Duodenal mucosa (tissue), 2 donors: ENCODE data around the gene VANGL2.

Experiments used
- H3K27ac ChIP-seq: one replicate; pipeline ENCODE4 v1.7.0; 2013; ENCODE audit warnings: low read depth, low read length
- H3K27me3 ChIP-seq, 2 donors: one replicate each; pipeline ENCODE4 v1.7.0; 2013; ENCODE audit warnings: low read length in 2 of 2, control low read depth in 1 of 2; ENCODE audit not compliant: insufficient read depth in 2 of 2, control insufficient read depth in 1 of 2
- H3K36me3 ChIP-seq, 2 donors: one replicate each; pipeline ENCODE4 v1.7.0; 2013; ENCODE audit warnings: low read length in 2 of 2, control low read depth in 1 of 2; ENCODE audit not compliant: insufficient read depth in 2 of 2, control insufficient read depth in 1 of 2
- H3K4me1 ChIP-seq, 2 donors: one replicate each; pipeline ENCODE4 v1.7.0; 2013; ENCODE audit warnings: low read length in 2 of 2, control low read depth in 1 of 2; ENCODE audit not compliant: insufficient read depth in 2 of 2, control insufficient read depth in 1 of 2
- H3K4me3 ChIP-seq, 2 donors: one replicate each; pipeline ENCODE4 v1.7.0; 2013; ENCODE audit warnings: low read length in 2 of 2, low read depth in 1 of 2
- H3K9ac ChIP-seq, 2 donors: one replicate each; pipeline ENCODE4 v1.7.0; 2013; ENCODE audit warnings: low read length in 2 of 2, low read depth in 1 of 2
- H3K9me3 ChIP-seq, 2 donors: one replicate each; pipeline ENCODE4 v1.7.0; 2013; ENCODE audit warnings: low read length in 2 of 2, control low read depth in 1 of 2; ENCODE audit not compliant: control insufficient read depth in 1 of 2

The VANGL2 gene

GRCh38 chr1:160405331-160405877, 5.0 kb downstream of the VANGL2 start:
- Histone ChIP-seq H3K4me3 (no peak overlapping the region), H3K27me3 (no peaks in the 10 kb centered on the region), H3K9me3 (no peaks in the 10 kb centered on the region), H3K9ac (no peak overlapping the region), H3K27ac (no peak overlapping the region), H3K4me1 (peaks cover 12 to 15% of the 10 kb centered on the region in 2 donors), H3K36me3 (no peaks in the 10 kb centered on the region)

GRCh38 chr1:160406131-160406968, 6.0 kb downstream of the VANGL2 start:
- H3K27ac ChIP-seq, result no peak overlapping the region
- no peak overlapping the region for H3K4me3 ChIP-seq
- H3K9ac ChIP-seq, result no peak overlapping the region
- H3K27me3 ChIP-seq, result no peaks in the 10 kb centered on the region
- no peaks in the 10 kb centered on the region for H3K9me3 ChIP-seq
- H3K4me1 ChIP-seq, result peaks cover 12% of the 10 kb centered on the region in 2 donors
- H3K36me3 ChIP-seq, result no peaks in the 10 kb centered on the region

GRCh38 chr1:160407839-160408801, 7.8 kb downstream of the VANGL2 start:
- Histone ChIP-seq H3K9me3 (no peaks in the 10 kb centered on the region), H3K36me3 (no peaks in the 10 kb centered on the region), H3K27me3 (no peaks in the 10 kb centered on the region), H3K27ac (no peak overlapping the region), H3K9ac (no peak overlapping the region), H3K4me1 (peaks cover 4 to 12% of the 10 kb centered on the region in 2 donors), H3K4me3 (no peak overlapping the region)

GRCh38 chr1:160408864-160409263, 8.5 kb downstream of the VANGL2 start:
- H3K27me3 ChIP-seq, result no peaks in the 10 kb centered on the region
- H3K9ac ChIP-seq, result no peak overlapping the region
- no peak overlapping the region for H3K27ac ChIP-seq
- no peak overlapping the region for H3K4me3 ChIP-seq
- no peaks in the 10 kb centered on the region for H3K36me3 ChIP-seq
- no peaks in the 10 kb centered on the region for H3K9me3 ChIP-seq
- peaks cover 4 to 12% of the 10 kb centered on the region in 2 donors for H3K4me1 ChIP-seq

- Histone ChIP-seq H3K27me3 (no peaks in the 10 kb centered on the region), H3K27ac (no peak overlapping the region), H3K4me1 (peaks cover 4 to 12% of the 10 kb centered on the region in 2 donors), H3K9ac (no peak overlapping the region), H3K36me3 (no peaks in the 10 kb centered on the region), H3K4me3 (no peak overlapping the region), H3K9me3 (no peaks in the 10 kb centered on the region)
These were observed 9.1 kb downstream of the VANGL2 start for GRCh38 chr1:160409486-160409885.

GRCh38 chr1:160410406-160411005, 10.1 kb downstream of the VANGL2 start:
- Histone ChIP-seq H3K4me1 (peaks cover 4 to 12% of the 10 kb centered on the region in 2 donors), H3K9me3 (no peaks in the 10 kb centered on the region), H3K27me3 (no peaks in the 10 kb centered on the region), H3K27ac (no peak overlapping the region), H3K4me3 (no peak overlapping the region), H3K36me3 (no peaks in the 10 kb centered on the region), H3K9ac (no peak overlapping the region)

- Histone ChIP-seq H3K27ac (no peak overlapping the region), H3K9me3 (no peaks in the 10 kb centered on the region), H3K4me1 (peaks cover 4 to 7% of the 10 kb centered on the region in 2 donors), H3K36me3 (no peaks in the 10 kb centered on the region), H3K27me3 (no peaks in the 10 kb centered on the region), H3K4me3 (no peak overlapping the region), H3K9ac (no peak overlapping the region)
These were observed 11.1 kb downstream of the VANGL2 start for GRCh38 chr1:160411271-160412027.

- Histone ChIP-seq H3K4me1 (peaks cover 4 to 7% of the 10 kb centered on the region in 2 donors), H3K9ac (no peak overlapping the region), H3K4me3 (no peak overlapping the region), H3K27ac (no peak overlapping the region), H3K9me3 (no peaks in the 10 kb centered on the region), H3K27me3 (no peaks in the 10 kb centered on the region), H3K36me3 (no peaks in the 10 kb centered on the region)
These were observed 11.6 kb downstream of the VANGL2 start for GRCh38 chr1:160412028-160412362.

GRCh38 chr1:160413716-160414115, 13.4 kb downstream of the VANGL2 start:
- Histone ChIP-seq H3K4me1 (no peaks in the 10 kb centered on the region), H3K36me3 (peaks cover 0 to under 1% of the 10 kb centered on the region in 2 donors), H3K27ac (no peak overlapping the region), H3K9ac (no peak overlapping the region), H3K27me3 (no peaks in the 10 kb centered on the region), H3K9me3 (no peaks in the 10 kb centered on the region), H3K4me3 (no peak overlapping the region)
